HG03469 (cell line): ENCODE measurements around the gene BGN.
A peak's percentile ranks its signal among the peaks of the same experiment; 100 is the strongest.

Experiments used
- ATAC-seq: cut with Tn5 transposase; IDR thresholded peaks from one replicate; pipeline ENCODE4 v1.9.1; 2021; ENCODE audit warnings: mild to moderate bottlenecking, moderate library complexity, moderate number of reproducible peaks; ENCODE audit not compliant: unreplicated experiment

BGN gene

GRCh38 chrX:153502131-153502530 is 7.4 kb downstream of the BGN start:
- no peak for ATAC-seq

GRCh38 chrX:153502796-153503195 is 8.0 kb downstream of the BGN start:
- no peak for ATAC-seq

GRCh38 chrX:153504445-153505016 is 9.8 kb downstream of the BGN start:
- ATAC-seq, result no peak

DNA sequence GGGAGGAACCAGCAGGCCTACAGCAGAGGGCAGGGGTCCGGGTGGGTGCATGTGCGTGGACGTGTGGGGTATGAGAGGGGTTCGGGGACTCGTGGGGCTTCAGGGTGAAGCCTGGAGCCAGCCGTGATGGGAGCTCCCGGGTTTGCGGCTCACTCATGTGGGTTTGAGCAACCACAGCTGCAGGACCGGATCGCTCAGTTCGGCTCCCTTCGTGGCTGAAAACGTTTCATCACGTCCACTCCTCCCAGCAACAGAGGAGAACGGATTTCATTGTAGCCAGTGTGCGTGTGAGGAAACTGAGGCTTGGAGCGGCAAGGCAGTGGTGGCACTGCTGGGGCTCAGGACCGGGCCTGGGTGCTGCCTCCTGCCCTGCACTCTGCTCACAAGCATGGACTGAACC is 10.6 kb downstream of the BGN start:
- no peak for ATAC-seq

DNA sequence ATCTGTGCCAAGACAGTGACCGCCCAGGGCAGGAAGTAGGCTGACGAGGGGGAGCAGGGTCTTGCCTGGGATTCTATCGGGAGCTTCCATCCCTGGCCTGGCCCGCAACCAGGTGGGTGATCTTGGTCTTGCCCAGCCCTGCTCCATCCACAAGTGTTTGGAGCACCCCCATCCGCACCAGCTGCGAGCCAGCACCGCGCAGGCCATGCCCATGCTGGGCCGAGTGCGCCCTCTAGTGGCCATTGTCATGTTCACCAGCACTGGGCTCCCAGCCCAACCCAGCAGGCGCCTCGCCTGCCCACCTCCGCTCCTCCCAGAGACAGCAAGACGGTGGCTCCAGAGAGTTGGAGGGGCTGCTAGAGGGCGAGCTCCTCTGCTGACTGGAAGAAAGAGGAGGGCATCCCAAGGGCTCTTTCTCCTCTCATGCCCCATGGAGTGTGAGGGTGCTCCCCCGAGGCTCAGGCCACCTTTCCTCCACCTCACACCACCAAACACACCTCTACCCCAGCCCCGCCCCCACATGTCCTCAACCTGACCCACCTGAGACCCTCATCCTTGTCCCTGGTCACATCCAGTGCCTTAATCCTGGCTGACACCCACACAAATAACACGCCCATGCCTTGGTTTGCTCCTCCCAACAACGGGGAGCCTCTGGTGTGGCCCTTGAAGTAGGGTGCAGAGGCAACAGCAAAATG is 12.9 kb downstream of the BGN start:
- ATAC-seq, result peak; percentile 76

- no peak for ATAC-seq
Observed at GRCh38 chrX:153509592-153509991, 14.8 kb downstream of the BGN start.

- no peak for ATAC-seq
Observed at GRCh38 chrX:153510383-153510782, 15.6 kb downstream of the BGN start.

DNA sequence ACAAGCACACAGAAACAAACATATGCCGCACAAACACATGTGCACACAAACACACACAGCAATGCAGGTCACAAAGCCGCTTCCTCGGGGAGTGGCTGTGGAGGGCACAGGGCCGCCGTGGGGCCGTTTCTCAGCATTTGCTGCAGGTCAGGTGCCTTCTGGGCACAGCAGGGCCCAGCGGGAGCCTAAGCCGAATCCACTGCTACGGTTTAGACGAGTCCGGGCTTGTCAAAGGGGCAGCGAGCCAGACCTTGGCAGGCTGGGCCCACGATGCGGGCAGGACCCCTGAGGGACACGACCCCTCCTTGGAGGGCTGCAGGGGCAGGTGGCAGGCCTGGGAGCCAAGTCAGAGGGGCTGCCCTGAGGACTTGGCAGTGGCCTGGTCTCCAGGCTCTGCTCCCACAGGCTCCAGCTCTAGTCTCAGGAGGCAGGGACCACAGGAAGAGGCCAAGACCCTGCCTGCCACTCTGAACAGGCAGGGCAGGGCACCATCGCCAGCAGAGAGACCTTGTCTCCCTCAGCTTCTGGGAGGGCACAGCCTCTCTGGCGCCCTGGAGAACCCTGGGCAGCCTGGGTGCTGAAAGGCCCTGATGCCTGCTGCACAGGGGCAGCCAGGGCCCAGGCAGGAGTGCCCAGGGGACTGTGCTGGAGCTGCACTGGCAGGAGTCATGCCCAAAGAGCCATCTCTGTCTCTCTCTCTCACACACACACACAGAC is 17.2 kb downstream of the BGN start:
- ATAC-seq, result no peak

- no peak for ATAC-seq
Observed at GRCh38 chrX:153512501-153512893, 17.7 kb downstream of the BGN start.

GRCh38 chrX:153513265-153513664 is 18.5 kb downstream of the BGN start:
- ATAC-seq, result no peak

DNA sequence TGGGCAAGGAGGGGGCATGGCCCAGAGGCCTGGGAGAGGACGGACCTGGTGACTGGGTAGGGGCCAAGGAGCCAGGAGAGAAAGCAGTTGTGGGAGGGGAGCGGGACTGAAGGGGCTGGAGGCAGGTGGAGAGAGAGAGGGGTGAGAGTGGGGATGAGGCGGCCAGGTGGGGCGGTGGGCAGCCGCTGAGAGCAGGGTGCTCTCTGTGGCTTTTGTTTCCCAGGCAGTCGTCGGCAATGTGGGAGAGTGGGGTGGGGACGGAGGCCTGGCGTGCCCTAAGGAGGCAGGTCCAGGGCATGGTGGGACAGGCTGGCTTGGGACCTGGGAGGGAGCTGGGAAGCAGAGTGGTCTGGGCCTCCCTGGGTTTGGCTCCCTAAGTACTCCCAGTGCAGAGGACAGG is 19.5 kb downstream of the BGN start:
- no peak for ATAC-seq

- no peak for ATAC-seq
Observed at GRCh38 chrX:153515435-153515834, 20.7 kb downstream of the BGN start.

DNA sequence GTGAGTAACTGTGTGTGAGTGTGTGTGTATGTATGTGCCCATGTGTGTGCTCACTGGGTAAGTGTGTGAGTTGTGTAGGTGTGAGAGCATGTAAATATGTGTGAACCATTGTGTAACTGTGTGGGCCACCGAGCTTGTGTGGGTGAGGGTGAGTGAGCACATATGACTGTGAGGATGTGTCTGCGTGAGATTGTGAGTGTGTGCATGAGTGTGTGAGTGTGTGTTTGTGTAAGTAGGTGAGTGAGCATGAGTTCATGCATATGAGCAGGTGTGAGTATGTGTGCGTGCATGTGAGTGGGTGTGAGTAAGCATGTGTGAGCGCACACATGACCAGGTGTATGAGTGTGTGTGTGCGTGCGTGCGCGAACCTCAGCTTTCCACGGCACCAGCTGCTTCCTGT is 21.3 kb downstream of the BGN start:
- ATAC-seq, result no peak

DNA sequence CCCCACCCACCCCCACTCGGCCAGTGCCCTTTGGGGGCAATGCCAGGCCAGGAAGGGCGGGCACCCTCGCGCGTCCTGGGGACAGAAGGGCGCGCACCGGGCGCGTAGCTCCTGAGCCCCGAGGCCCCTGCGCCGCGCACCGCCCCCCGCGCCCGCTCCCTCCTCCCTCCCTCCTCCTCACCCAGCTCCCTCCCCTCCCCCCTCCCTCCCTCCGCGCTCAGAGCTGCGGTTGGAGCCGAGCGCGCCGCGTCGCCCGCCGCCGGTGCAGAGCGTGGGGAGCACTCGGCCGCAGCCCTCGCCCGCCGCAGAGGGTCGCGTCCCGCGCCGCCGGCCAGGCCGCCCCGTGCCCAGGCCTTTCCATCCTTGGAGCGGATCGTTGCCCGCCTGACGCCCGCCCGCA is 22.6 kb downstream of the BGN start, which contains the start of gene ATP2B3:
Gene ATP2B3 (plus strand): TSS at position 220 of the 400 bp plus-strand sequence. CDS start 18,606 bp downstream, outside the sequence.
- no peak for ATAC-seq

DNA sequence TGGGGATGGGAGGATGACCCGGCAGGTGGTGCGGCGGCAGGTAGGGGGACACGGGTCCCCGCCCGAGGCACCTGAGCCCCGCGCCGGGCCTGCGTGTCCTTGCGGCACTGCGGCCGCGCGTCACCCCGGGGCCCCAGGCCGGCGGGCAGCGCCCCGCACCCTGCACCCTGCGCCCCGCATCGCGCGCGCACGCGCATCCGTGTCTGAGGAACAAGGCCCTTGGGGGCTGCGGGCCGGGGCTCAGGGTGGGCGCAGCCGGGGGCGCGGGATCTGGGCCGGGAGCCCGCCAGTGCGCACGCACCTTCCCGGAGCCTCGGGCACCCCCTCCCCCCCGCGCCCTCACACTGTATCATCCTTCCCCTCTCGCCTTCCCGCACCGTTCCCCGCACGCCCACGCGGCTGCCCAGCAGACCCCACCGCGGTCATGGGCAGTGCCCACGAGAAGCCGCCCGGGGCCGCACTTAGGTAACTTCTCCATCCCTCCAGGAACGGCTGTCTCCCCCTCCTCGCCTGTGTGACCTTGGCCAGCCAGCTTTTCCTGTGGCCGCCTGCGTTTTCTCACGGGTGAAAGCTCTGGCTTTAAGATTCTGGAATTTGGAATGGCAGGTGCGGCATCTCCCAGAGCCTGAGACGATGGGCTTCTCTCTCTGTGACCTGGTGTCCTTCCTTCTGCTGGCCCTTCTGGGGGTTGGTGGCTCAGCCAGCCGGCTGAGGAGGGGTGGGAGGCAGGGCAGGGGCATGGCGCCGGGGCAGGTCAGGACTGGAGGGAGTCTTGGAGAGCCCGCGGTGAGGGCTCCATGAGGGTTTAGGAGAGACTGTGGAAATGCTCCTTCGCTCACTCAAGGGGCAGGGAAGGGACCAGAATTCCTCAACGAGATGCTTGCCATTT is 23.4 kb downstream of the BGN start:
- ATAC-seq, result no peak

- ATAC-seq, result no peak
Observed at GRCh38 chrX:153519569-153520286, 24.9 kb downstream of the BGN start.

- ATAC-seq, result no peak
Observed at GRCh38 chrX:153520287-153520917, 25.6 kb downstream of the BGN start.

- ATAC-seq, result no peak
Observed at GRCh38 chrX:153521034-153521433, 26.3 kb downstream of the BGN start.

- no peak for ATAC-seq
Observed at GRCh38 chrX:153522259-153522658, 27.5 kb downstream of the BGN start.

DNA sequence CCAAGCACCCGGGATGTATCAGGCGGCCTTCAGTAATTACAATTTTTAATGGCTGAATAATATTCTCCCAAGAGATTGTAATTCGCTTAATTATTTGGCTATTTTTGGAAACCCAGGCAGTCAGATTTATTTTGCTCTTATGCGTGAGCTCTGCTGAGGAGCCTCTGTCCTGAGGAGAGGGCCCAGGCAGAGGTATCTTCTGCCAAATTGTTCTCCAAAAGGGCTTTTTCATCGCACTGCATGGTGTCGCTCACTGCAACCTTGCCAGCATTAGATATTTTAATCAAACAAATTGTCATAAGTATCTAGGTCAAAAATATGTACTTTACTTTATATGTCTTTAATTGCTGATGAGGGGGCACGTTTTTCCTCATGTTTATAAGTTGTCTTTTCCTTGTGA is 28.5 kb downstream of the BGN start:
- no peak for ATAC-seq
